Measurements from ENCODE around the gene GHR.

DNA sequence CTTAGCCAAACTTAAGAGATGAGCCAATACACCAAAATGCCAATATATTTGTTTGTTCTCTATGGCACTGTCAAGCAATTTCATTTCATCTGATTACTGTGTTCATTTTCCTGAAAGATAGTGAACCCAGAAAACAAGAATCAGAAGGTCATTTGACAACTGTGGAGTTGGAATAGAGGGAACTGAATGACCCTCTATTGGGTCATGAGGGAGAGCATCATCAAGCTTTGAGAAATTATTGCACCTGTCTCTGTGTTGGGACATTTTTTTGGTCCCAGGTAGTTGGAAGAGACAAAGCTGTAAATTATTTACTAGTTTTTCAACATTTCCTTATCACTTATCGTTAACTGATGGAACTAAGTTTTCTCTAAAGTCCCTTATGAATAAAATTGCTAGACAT is 129.4 kb downstream of the GHR start:
- TF ChIP-seq CTCF (IDR thresholded peaks at IDR 0.05) (no peak), POLR2A (IDR thresholded peaks at IDR 0.05) (no peak)

Measured in stomach (tissue), 4 donors.